GM18519 (cell line): ENCODE measurements around the gene DNAJC18.
"Not testable (repeated sequence)": the region's sequence is repeated elsewhere in the genome, so short reads cannot be mapped to it uniquely, and the experiment has no call there.

Experiments used
- ATAC-seq: cut with Tn5 transposase; IDR thresholded peaks from one replicate; pipeline ENCODE4 v1.9.1; 2021; ENCODE audit warnings: mild to moderate bottlenecking, moderate library complexity; ENCODE audit not compliant: unreplicated experiment, low FRiP score

The DNAJC18 gene

DNA sequence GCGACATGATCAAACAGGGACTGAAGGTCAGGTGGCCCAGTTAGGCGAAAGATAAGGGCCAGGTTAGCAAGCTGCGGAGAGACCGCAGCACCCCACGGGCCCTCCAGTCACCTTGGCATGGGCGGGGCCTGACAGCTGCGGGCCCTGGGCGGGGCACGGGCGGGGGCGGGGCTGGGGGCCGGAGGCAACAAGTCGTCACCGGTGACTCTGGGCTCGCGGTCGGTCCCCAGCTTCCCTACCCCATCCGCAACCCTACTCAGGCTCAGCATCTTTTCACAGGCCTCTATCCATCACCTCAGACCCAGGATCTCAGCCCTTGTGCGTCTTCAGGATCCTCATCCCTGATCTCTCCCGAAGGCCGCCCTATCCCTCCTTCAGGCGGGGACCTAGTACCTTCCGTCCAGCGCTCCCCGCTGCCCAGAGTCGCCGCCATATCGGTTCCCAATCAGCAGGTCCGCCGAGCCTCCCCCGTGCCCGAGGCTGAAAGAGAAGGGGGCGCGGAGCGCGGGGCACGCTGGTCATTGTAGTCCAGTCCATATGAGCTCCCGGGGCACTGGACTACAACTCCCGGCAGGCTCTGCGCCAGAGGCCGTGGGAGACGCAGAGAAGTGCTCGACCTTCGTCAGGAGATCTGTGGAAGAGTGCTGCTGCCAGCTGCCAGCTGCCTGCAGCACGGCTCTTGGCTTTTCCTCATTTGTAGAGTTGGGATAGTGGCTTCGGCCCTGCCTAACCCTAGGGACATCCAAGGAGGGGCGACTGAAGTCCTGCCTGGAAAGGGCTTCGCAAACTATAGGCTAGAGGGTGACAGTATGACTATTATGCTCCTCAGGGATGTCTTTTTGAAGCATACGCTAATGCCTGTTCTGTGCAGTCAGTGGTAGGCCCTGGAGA, at the start of gene DNAJC18:
TSS of gene DNAJC18 (minus strand) at position 513 of the 891 bp plus-strand sequence. CDS start at position 433, 80 bp downstream.
- peak; percentile 69 for ATAC-seq

DNA sequence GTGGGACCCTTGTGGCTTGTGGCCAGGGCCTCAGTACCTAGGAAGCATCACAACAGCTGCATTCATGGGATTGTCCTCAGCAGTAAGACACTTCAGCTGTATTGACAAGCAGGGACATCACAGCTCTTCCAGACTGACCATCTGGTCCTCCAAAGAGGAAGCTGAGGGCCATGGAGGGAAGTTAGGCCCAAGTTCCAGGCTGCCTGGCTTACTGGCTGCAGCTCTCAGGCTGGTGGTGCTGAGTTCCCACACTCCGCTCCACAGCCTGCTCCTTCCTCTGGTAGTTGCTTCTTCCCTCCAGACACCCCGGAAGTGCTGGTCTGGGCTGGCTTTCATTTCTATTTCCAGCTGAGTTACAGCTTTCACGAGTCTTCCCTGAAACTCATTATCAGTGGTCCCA, 48.9 kb upstream of the DNAJC18 start:
- no peak for ATAC-seq

- no peak for ATAC-seq
These were observed 46.9 kb upstream of the DNAJC18 start for GRCh38 chr5:139486201-139486600.

- not testable (repeated sequence) for ATAC-seq
These were observed 43.5 kb upstream of the DNAJC18 start for GRCh38 chr5:139482890-139483208.

DNA sequence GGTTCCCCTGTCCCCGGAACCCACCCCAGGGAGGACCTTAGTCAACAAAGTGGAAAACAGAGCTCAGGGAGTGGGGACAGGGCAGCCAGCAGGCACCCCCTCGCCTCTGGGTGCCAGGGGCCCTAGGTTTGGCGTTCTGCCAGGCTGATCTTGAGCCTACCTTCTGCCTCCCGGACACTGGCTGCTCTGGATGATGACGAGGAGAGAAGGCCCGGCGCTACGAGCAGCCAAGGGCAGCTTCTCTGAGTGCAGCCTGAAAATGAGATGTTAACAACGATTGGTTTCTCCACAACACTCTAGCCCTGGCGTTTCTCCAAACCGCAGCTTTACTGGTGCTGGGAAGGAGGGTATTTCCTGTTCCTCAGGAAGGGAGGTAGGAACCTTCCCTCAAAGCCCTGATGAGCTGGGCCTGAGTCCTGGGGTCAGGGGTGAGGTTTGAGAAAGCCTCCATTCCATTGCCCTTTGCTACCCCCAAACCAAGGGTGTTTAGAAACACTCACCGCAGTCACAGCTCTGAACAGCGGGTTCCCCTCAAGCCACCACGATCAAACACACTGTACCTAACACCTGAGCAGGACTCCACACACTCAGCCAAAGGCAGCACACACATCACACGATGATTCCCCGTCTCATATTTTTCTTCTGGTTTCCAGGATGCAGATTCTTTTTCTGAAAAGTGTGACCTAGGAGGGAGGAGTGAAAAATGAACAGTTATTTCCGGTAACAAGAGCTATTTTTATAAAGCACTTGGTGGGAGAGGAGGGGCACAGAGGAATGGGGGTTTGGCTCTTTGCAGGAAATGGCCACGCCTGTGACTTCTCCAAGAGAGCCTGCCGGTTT, 42.9 kb upstream of the DNAJC18 start, which contains the start of gene STING1:
TSS of gene STING1 (minus strand) at position 709 of the 840 bp plus-strand sequence. CDS start 1,054 bp downstream, outside the sequence.
- no peak for ATAC-seq

DNA sequence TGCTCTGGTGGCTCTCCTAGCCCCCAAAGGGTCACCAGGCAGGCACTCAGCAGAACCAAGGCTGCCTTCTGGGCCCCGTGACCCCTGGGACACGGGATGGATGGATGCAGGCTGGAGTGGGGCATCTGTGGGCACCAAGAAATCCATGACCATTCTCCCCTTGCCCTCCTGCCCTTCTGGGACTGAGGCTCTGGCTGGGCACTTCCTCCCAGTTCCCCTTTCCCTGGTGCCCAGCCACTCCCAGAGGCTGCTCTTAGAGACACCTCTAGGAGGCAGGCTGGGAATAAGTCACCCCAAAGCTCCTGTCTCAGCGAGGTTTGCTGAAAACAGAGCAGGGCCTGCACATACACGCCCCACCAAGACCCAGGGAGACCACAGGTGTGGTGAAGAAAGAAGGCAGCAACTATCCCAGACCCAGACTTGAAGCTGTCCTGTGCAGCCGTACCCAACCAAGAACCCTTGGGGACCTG, 42.3 kb upstream of the DNAJC18 start:
- no peak for ATAC-seq

DNA sequence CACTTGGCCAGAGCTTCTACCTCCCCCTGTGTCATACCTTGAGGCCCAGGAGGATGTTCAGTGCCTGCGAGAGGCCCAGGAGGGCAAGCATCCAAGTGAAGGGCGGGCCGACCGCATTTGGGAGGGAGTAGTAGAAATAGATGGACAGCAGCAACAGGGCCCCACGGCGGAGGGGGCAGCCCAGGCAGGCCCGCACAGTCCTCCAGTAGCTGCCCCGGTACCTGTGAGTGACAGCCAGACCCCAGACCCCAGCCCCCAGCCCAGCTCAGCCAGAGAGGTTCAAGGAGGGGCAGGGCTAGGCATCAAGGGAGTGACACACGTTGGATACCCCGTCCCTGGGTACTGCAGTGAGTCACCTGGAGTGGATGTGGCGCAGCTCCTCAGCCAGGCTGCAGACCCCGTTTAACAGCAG, 41.8 kb upstream of the DNAJC18 start:
- ATAC-seq, result no peak

DNA sequence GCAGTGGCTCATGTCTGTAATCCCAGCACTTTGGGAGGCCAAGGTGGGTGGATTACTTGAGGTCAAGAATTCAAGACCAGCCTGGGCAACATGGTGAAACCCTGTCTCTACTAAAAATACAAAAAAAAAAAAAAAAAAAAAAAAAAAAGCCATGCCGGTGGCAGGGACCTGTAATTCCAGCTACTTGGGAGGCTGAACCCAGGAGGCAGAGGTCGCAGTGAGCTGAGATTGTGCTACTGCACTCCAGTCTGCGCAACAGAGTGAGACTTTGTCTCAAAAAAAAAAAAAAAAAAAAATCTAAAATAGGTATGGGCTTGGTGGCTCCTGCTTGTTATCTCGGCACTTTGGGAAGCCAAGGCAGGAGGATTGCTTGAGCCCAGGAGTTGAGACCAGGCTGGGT, 40.4 kb upstream of the DNAJC18 start:
- not testable (repeated sequence) for ATAC-seq

- ATAC-seq, result not testable (repeated sequence)
These were observed 39.5 kb upstream of the DNAJC18 start for GRCh38 chr5:139478657-139479423.

DNA sequence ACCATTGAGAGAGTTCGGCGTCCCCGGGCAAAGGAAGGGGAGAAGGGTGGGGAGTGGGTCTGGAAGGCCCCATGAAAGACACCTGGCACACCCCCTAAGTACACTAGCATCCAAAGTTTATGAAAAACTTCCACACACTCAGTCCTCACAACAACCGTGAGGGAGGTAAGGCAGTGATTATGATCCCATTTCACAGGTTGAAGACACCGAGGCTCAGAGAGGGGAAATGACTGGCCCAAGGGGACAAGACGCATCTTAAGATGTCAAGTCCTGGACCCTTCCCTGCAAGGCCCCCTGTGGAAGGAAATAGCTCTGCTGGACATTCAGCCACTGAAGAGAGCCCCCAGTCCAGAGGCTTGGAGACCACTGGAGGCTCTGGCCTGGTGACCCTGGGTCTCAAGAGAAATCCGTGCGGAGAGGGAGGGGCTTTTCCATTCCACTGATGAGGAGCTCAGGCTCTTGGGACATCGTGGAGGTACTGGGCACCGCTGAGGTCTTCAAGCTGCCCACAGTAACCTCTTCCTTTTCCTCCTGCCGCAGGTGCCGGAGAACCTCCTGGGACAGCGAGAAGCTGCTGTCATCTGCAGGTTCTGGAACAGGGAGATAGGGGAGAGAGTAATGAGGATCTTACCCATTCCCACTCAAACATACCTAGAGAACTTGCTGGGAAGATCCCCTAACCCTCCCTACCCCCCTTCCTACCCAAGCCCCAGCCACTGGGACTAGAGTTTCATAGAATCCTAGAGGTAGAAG, 36.7 kb upstream of the DNAJC18 start:
- no peak for ATAC-seq

- no peak for ATAC-seq
These were observed 35.8 kb upstream of the DNAJC18 start for GRCh38 chr5:139474890-139475791.

DNA sequence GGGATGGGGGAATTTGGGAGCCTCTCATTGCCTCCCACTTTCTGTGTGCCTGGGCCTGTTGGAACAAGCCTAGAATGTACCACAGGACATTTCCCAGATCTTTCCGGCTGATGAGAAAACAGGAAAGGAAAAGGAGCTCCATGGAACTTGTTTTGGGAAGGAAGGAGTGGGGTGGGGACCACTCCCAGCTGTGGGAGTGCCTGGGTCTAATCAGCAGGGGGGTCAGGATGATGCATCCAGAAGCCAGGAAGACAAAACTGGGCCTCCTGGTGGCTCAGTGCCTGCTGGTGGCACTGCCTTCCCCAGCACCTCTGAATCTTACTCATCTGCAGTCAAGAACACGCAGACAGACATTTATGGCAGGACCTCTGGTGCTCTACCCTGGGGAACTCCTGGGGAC, 34.2 kb upstream of the DNAJC18 start:
- no peak for ATAC-seq

DNA sequence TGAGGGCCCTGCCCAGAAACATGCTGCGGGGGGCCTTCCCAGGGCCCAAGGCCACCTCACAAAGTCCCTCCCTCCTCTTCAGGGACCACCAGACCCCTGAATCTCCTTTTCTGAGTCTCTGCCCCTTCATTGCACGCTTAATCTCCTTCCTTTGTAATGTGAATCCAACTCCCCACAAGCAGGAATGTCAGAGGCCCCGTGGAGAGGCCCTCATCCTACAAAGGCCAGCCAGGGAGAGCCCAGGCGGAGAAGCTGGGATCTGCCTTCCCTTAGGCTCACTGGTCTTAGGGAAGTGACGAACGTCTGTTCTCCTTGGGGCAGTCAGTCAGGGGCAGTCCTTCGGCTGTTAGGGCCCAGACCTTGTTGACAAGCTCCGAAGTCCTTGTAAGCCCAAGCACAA, 33.8 kb upstream of the DNAJC18 start:
- no peak for ATAC-seq

DNA sequence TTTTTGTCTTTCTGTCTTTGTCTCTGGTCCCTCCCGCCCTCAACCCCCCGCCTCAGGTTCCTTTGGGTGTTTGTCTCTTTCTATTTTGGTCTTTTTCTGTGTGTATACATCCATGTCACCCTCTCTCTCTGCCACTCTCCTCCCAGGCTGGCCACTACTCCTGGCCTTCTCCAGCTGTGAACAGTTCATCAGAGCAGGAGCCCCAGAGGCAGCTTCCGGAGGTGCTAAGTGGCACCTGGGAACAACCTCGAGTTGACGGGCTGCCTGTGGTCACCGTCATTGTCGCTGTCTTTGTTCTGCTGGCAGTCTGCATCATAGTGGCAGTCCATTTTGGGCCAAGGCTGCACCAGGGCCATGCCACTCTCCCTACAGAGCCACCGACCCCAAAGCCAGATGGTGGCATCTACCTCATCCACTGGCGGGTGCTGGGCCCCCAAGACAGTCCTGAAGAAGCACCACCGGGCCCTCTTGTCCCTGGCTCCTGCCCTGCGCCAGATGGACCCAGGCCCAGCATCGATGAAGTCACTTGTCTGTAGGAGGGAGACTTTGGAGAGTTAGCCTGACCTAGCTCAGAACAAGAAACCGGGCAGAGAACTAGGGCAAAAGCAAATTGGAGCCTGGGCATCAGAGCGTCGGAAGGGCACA, 33.2 kb upstream of the DNAJC18 start:
- ATAC-seq, result no peak

DNA sequence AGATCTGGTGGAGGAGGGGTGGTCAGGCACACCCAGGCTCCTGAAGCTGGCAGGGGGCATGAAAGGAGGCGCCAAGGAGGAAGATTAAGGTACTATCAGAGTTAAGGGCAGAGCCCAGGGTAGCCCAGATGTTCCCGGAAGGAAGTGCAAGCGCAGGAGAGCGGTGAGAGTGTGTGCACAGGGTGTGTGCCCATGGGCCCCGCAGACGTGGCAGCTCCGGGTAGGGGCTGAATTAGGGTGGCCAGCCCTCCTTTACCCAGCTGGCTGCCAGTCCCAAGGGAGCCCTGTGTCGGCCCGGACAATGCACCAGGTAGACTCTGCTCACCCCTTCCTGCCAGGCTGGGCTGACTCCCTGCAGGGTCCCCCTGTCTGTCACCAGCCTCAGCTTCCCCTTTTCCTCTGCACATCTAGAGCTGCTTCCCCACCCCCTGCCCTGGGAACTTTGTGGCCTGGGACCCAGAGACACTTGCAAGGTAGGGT, 31.5 kb upstream of the DNAJC18 start, which contains the start of gene SMIM33:
TSS of gene SMIM33 (plus strand) at position 184 of the 480 bp plus-strand sequence. CDS start at position 302, 118 bp downstream.
- ATAC-seq, result no peak

- no peak for ATAC-seq
These were observed 29.2 kb upstream of the DNAJC18 start for GRCh38 chr5:139468421-139468931.

DNA sequence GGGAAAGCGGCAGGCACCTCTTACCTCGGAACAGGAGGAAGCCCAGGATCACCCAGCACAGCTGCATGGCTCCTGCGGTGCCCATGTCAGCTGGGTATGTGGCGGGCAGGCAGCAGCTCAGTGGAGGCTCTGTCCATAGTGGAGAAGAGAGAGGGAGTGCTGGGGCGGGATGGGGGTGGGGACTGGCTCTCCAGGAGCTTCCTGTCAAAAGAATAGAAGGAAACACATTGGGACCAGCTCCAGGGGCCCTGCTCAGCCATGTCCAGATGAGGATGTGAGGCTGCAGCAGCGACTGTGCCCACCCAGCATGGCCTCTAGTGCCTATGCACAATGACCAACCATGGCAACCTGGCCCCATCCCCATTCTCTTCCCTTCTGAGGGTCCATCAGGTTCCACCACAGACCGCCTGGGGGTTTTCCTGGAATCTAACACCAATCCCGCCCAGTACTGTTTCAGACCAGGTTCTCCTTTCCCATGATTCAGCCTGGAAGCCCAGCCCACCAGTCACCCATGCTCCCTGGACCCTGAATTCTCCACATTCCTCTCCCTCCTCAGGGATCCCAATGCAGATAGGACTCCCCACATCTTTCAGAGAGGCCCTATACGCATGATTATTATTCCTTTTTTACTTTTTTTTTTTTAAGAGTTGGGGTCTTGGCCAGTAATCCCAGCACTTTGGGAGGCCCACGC, 23.4 kb upstream of the DNAJC18 start, which contains the start of gene ECSCR:
TSS of gene ECSCR (minus strand) at position 158 of the 691 bp plus-strand sequence. CDS start at position 85, 73 bp downstream.
- ATAC-seq, result no peak
